GF-D8 (cell line): ENCODE measurements around the gene STK10.

Experiments used
- DNase-seq: peaks from one replicate; lab custom pipeline; 2025; lab: John Stamatoyannopoulos, UW

The STK10 gene

DNA sequence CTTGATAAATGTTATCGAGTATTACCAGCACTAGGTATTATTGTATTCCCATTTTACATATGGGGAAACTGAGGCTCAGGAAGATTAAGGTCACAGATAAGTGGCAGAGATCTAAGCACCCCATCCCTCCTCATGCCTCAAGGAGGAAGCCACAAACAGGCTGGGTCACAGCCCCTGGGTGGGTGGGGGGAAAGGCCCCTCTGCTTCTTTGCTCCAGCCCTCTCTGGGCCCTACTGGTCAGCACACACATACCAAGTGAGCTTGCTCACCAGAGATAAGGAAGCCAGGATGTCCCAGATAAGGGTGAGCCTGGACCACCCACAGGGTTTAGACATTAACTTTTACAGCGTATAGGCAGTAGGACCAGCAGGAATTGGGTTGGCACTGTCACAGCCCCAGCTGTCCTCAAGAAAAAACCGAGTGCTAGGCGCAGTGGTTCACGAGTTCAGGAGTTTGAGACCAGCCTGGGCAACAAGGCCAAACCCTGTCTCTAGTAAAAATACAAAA, 45.3 kb downstream of the STK10 start:
- DNase-seq, result no peak

DNA sequence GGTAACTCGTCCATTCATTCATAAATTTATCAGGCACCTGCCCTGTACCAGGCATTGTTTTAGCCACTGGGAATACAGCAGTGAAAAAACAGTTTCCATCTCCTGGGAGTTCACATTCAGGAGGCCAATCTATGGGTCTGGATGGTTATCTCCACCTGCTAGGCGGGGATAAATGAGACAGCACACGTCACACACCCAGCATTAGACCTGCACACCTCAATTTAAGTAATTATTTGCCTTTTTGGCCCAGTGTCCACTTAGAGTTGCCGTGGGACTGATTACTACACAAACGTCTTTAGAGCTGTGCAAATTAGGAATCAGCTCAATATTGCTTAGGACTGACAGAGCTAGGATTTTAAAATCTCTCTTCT, 46.1 kb downstream of the STK10 start:
- no peak for DNase-seq

- no peak for DNase-seq
These were observed 47.2 kb downstream of the STK10 start for GRCh38 chr5:172140866-172141265.

GRCh38 chr5:172140120-172140519, 47.9 kb downstream of the STK10 start:
- DNase-seq, result no peak

DNA sequence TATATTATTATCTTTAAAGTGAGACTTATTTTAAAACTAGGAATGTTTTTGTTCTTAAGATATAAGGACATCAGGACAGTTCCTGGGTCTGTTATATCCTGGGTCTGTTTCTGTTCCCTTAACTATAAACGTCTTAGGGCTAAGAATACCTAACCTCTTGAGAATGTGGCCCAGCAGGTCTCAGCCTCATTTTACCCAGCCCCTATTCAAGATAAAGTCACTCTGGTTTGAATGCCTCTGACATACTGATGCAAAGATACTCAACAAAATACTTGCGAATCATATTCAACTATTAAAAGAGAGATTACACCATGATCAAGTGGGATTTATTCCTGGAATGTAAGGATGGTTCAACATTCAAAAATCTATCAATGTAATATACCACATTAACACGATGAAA, 51.0 kb downstream of the STK10 start:
- no peak for DNase-seq

- DNase-seq, result peak; percentile 85
These were observed 54.5 kb downstream of the STK10 start for GRCh38 chr5:172133359-172134029.

DNA sequence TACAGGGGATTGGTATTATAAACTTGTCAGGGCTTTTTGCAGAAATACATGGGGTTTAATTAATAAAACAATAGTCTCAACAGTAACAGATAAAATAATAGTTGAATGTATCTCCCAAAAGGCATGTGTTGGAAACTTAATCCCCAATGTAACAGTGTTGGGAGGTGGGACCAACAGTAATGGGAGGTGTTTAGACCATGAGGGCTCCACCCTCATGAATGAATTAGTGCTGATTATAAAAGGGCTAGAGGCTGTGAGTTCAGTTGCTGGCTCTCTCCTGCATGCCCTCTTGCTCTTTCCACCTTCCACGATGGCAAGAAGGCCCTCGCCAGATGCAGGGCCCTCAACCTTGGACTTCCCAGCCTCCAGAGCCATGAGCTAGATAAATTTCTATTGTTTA, 56.3 kb downstream of the STK10 start:
- DNase-seq, result no peak

DNA sequence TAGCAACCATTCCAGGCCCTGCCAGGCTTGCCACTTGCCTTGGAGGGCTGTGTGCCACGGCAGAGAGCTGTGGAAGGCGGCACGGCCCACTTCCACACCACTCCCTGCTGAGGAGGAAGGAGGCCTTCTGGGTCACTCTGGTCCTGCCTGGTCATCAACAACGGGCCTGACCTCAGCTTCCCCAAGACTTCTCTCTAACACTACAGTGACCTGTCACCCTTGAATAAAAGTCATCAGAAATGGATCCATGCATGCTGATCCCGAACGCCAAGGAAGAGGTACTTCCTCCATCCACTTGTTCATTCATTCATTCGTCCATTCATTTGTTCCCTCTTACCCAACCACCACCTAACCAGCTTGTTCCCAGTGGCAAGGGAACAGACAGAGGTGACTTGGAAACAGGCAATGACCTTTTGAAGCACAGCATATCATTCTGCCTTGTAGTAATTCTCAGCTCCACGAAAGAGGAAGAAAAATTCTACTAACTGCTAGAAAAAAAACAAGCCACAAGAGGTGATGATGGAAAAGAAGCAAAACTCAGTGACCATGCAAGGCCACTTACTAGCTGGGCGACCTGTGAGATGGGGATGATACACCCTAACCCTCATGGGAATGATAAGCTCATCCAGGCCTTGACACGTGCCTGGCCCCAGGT, 58.6 kb downstream of the STK10 start:
- DNase-seq, result no peak

- DNase-seq, result no peak
These were observed 60.4 kb downstream of the STK10 start for GRCh38 chr5:172127581-172127980.

- DNase-seq, result no peak
These were observed 64.7 kb downstream of the STK10 start for GRCh38 chr5:172123269-172123692.

- no peak for DNase-seq
These were observed 67.9 kb downstream of the STK10 start for GRCh38 chr5:172119921-172120688.

- DNase-seq, result no peak
These were observed 69.1 kb downstream of the STK10 start for GRCh38 chr5:172118891-172119290.

DNA sequence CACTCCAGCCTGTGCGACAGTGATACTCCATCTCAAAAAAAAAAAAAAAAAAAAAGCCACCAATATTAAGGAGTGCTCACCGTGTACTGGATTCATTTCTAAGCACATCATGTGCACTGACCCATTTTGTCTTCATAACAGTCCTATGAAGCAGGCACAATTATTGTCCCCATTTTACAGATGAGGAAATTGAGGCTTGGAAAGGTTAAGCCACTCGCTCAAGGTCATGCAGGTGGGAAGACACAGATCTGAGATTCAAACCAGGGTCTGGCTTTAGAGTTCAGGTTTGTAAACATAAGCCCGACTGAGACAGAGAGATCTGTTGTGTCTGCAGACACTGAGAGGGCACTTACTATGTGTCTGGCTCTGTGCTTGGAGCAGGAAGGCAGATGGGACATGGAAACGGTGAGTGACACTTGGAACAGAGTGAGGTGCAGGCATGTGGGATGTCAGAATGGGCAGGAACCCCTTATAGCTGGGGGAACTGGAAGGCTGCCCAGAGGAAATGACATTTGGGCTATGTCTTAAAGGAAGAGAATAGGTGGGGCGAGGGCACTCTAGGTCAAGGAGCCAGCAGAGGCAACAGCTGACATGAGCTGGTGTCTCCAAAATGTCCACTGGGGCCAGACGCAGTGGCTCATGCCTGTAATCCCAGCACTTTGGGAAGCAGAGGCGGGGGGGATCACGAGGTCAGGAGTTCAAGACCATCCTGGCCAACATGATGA, 69.9 kb downstream of the STK10 start:
- DNase-seq, result peak; percentile 9

GRCh38 chr5:172115541-172115982, 72.5 kb downstream of the STK10 start:
- peak; percentile 93 for DNase-seq

GRCh38 chr5:172114875-172115422, 73.1 kb downstream of the STK10 start:
- DNase-seq, result peak; percentile 97

DNA sequence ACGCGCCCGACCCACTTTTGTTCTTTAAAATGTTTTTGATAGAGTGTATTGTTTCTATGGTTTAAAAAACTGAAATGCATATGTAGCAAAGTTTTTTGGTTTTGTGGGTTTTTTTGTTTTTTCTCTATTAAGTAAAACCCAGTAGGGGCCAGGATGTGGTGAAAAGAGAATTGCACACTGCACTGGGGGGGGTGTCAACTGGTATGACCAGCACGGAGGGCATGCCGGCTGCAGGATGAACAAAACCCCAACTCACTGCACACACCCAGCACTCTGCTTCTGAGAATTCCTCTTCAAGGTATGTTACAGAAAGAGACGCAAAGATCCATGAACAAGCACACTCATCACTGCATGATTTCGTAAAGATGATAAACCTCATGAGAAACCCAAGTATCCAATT, 75.0 kb downstream of the STK10 start:
- peak; percentile 92 for DNase-seq

DNA sequence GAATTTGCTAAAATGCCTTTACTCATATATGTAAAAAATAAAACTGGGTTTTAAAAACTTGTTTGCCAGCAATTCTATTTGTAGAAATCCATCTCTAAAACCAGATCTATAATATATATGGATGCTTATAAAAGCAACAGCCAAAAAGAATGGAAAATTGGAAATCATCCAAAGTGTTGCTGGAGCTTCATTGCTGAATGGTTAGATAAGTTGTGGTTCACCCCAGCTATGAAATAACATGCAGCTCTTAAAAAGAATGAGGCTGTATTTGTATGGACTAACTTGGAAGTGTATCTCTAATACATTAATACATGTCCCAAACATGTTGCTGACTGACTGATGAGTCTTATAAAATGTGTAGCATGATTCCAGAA, 76.2 kb downstream of the STK10 start:
- DNase-seq, result peak; percentile 42

DNA sequence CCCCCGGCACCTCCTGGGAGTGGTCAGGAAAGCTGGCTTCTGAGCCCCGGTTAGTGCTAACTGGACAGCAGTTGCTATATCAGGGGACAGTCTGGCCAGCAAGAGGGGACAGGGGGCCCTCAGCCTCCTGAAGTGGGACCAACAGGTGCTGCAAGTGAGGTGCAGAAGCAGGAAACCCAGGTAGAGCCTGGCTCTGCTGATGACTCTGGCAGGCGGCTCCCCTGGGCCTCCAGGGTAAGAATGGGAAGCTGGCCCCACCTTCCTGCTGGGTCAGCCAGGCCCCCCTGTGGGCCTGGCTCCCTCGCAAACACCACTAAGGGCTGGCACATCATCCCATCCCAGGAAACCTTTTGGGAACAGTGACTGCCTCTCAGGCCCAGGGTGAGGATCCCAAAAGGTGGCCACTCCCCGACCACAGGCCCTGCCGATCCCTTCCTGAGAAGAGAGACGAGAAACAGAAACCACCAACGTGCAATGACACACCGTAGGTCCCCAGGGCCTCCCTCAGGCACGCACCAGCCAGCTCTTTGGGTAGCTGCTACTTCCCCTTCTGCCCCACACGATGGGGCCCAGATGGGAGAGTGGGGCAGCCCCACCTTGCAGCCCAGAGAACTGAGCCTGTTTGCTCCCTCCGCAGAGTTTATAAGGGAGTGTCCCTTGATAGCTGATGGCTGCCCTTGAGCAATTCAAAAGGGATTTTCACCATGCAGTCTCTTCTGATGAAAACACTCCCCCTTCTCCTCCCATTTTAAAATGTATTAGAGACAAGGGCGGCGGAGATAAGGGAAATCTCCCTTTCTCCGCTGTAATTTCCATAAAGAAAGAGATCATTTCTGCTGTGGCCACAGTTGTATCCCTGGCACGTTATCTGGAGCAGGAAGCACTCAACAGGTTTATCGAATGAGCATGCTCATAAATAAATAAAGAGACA, 76.8 kb downstream of the STK10 start:
- DNase-seq, result peak; percentile 95

- peak; percentile 11 for DNase-seq
These were observed 77.7 kb downstream of the STK10 start for GRCh38 chr5:172110260-172110815.

DNA sequence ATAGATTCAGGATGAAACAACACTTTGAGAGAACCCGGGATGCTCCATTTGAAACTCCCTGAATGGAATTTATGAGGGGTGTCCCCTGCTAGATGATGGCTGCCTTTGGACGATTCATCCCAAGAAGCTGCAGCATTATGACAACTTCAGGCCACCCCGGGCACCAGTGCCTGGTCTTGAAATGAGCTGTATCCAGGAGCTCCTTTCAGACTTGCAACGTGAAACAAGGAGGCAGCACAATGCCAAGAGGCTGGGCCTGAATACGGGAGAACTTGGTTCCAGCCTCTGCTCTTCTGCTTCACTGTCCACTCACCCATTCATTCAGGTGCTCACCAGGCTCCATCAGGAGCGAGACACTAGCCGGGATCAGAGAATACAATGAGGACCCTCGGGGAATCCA, 78.3 kb downstream of the STK10 start:
- DNase-seq, result no peak

GRCh38 chr5:172107571-172107970, 80.5 kb downstream of the STK10 start:
- DNase-seq, result no peak
